H1 (cell line): ENCODE data around the gene BLOC1S4. TPM values are rescaled to one million over a fixed set of nuclear protein-coding genes. Genes with fewer than 3 reads are reported as not detected.

ENCODE experiments used
- CTCF ChIA-PET: fragments of 300-600 bp; sonication (Branson Sonifier 250); formaldehyde crosslinking; loops from one replicate; lab custom pipeline; 2021; ENCODE audit not compliant: partially characterized antibody; lab: Charles Lee
- POLR2A ChIA-PET: fragments of 300-600 bp; sonication (Branson Sonifier 250); formaldehyde crosslinking; loops from one replicate; lab custom pipeline; 2021; ENCODE audit warnings: inconsistent platforms; ENCODE audit not compliant: partially characterized antibody; lab: Charles Lee
- DNase-seq, 2 experiments: peaks; one replicate each; pipeline versions ENCODE4 v3.0.0 to v3.0.0-alpha.2; 2010 to 2022; ENCODE audit warnings: low spot score in 2 of 2, low read depth in 1 of 2, mixed read lengths in 1 of 2
- FAIRE-seq: peaks from 2 replicates; lab custom pipeline; 2011; peaks lifted over from hg19 to GRCh38; lab: Jason Lieb, UNC
- H2AFZ ChIP-seq: 2 replicates; pipeline ENCODE4 v1.8.1; 2012; ENCODE audit warnings: low read length, inconsistent platforms
- H2AK5ac ChIP-seq: 2 replicates; pipeline ENCODE4 v1.6.1; 2013; ENCODE audit warnings: low read depth, low read length
- H2BK120ac ChIP-seq: replicated peaks from 2 replicates; pipeline ENCODE3; 2013; ENCODE audit warnings: low read depth, low read length, inconsistent platforms
- H2BK12ac ChIP-seq: 2 replicates; pipeline ENCODE4 v1.6.1; 2013; ENCODE audit warnings: low read depth, low read length
- H2BK15ac ChIP-seq: 2 replicates; pipeline ENCODE4 v1.6.1; 2013; ENCODE audit warnings: low read length
- H2BK20ac ChIP-seq: 2 replicates; pipeline ENCODE4 v1.6.1; 2013; ENCODE audit warnings: low read length
- H2BK5ac ChIP-seq: 2 replicates; pipeline ENCODE4 v1.6.1; 2013; ENCODE audit warnings: low read depth, low read length
- H3K14ac ChIP-seq: 2 replicates; pipeline ENCODE4 v1.6.1; 2013; ENCODE audit warnings: inconsistent platforms; ENCODE audit not compliant: insufficient read length
- H3K18ac ChIP-seq: 2 replicates; pipeline ENCODE4 v1.6.1; 2013; ENCODE audit warnings: low read length; ENCODE audit errors: extremely low read depth
- H3K23ac ChIP-seq: 2 replicates; pipeline ENCODE4 v1.6.1; 2013; ENCODE audit warnings: inconsistent platforms; ENCODE audit not compliant: insufficient read length
- H3K23me2 ChIP-seq: 2 replicates; pipeline ENCODE4 v1.6.1; 2013; ENCODE audit warnings: low read depth, low read length
- H3K27ac ChIP-seq: 2 replicates; pipeline ENCODE4 v1.6.1; 2011; ENCODE audit warnings: low read depth, low read length, inconsistent platforms
- H3K27me3 ChIP-seq, 4 experiments: replicated peaks in 1 of 4; 1 replicate in 1 of 4; 2 replicates in 3 of 4; pipeline versions ENCODE4 v1.6.1 to v1.8.1; 2011 to 2013; ENCODE audit warnings: low read length in 3 of 4, mild to moderate bottlenecking in 3 of 4, inconsistent platforms in 2 of 4, mixed read lengths in 2 of 4, moderate library complexity in 1 of 4; ENCODE audit not compliant: control insufficient read depth in 3 of 4, insufficient read depth in 3 of 4; ENCODE audit errors: extremely low read depth in 1 of 4
- H3K36me3 ChIP-seq, 4 experiments: 2 replicates each; pipeline versions ENCODE4 v1.6.1 to v1.8.1; 2011 to 2013; ENCODE audit warnings: mild to moderate bottlenecking in 4 of 4, low read length in 3 of 4, moderate library complexity in 2 of 4, control low read depth in 1 of 4, inconsistent platforms in 1 of 4; ENCODE audit not compliant: insufficient read depth in 4 of 4, control insufficient read depth in 2 of 4
- H3K4ac ChIP-seq: replicated peaks from 2 replicates; pipeline ENCODE3; 2013; ENCODE audit warnings: low read length, low read depth, mixed read lengths, inconsistent platforms; ENCODE audit not compliant: insufficient read length
- H3K4me1 ChIP-seq, 4 experiments: replicated peaks in 1 of 4; 1 replicate in 1 of 4; 2 replicates in 3 of 4; pipeline versions ENCODE4 v1.6.1 to v1.8.1; 2011 to 2013; ENCODE audit warnings: low read length in 3 of 4, inconsistent platforms in 2 of 4, mixed read lengths in 1 of 4; ENCODE audit not compliant: insufficient read depth in 4 of 4, control insufficient read depth in 3 of 4
- H3K4me2 ChIP-seq, 2 experiments: 2 replicates each; pipeline versions ENCODE4 v1.6.1 to v1.8.1; 2011 to 2013; ENCODE audit warnings: low read depth in 2 of 2, low read length in 2 of 2, control low read depth in 1 of 2, inconsistent platforms in 1 of 2, mild to moderate bottlenecking in 1 of 2; ENCODE audit not compliant: insufficient read depth in 1 of 2
- H3K4me3 ChIP-seq, 4 experiments: fragments of 200-600, 300-600 bp in 1 of 4; sonication (generic), shearing (Covaris generic), sonication (Bioruptor Twin) in 1 of 4; 2 replicates each; pipeline versions ENCODE4 v1.5.1 to v1.8.1; 2011 to 2016; ENCODE audit warnings: low read length in 4 of 4, low read depth in 3 of 4, control low read depth in 2 of 4, inconsistent platforms in 2 of 4, mild to moderate bottlenecking in 2 of 4, mixed read lengths in 1 of 4, moderate library complexity in 1 of 4; ENCODE audit not compliant: insufficient read depth in 2 of 4; ENCODE audit errors: extremely low read depth in 1 of 4
- H3K56ac ChIP-seq: replicated peaks from 2 replicates; pipeline ENCODE3; 2013; ENCODE audit warnings: low read depth, mild to moderate bottlenecking, mixed read lengths, low read length, inconsistent platforms; ENCODE audit not compliant: insufficient read length
- H3K79me1 ChIP-seq: 2 replicates; pipeline ENCODE4 v1.6.1; 2013; ENCODE audit warnings: low read depth, low read length, control low read depth
- H3K79me2 ChIP-seq, 2 experiments: 2 replicates each; pipeline versions ENCODE4 v1.6.1 to v1.8.1; 2012 to 2013; ENCODE audit warnings: low read length in 2 of 2, mild to moderate bottlenecking in 2 of 2, inconsistent platforms in 1 of 2; ENCODE audit not compliant: insufficient read depth in 2 of 2, control insufficient read depth in 1 of 2
- H3K9ac ChIP-seq, 4 experiments: replicated peaks in 1 of 4; 1 replicate in 1 of 4; 2 replicates in 3 of 4; pipeline versions ENCODE4 v1.6.1 to v1.8.1; 2011 to 2013; ENCODE audit warnings: low read depth in 3 of 4, low read length in 3 of 4, control low read depth in 2 of 4, mild to moderate bottlenecking in 2 of 4, moderate library complexity in 2 of 4, inconsistent platforms in 1 of 4; ENCODE audit errors: extremely low read depth in 1 of 4
- H3K9me3 ChIP-seq, 2 experiments: 2 replicates each; pipeline versions ENCODE4 v1.6.1 to v1.8.1; 2012 to 2013; ENCODE audit warnings: mild to moderate bottlenecking in 2 of 2, moderate library complexity in 2 of 2, control low read depth in 1 of 2, inconsistent platforms in 1 of 2, low read depth in 1 of 2, low read length in 1 of 2, mixed read lengths in 1 of 2; ENCODE audit not compliant: insufficient read depth in 2 of 2
- H4K20me1 ChIP-seq, 2 experiments: replicated peaks in 1 of 2; 2 replicates each; pipeline versions ENCODE3 to v1.8.1; 2011 to 2013; ENCODE audit warnings: inconsistent platforms in 2 of 2, low read length in 2 of 2, mild to moderate bottlenecking in 1 of 2; ENCODE audit not compliant: insufficient read depth in 2 of 2, control insufficient read depth in 1 of 2
- H4K5ac ChIP-seq: 2 replicates; pipeline ENCODE4 v1.6.1; 2013; ENCODE audit warnings: low read length, low read depth, mixed read lengths, inconsistent platforms; ENCODE audit not compliant: insufficient read length
- H4K8ac ChIP-seq: 2 replicates; pipeline ENCODE4 v1.8.0; 2013; ENCODE audit warnings: mild to moderate bottlenecking, moderate library complexity, low read length, inconsistent platforms; ENCODE audit not compliant: insufficient read depth; ENCODE audit errors: extremely low read depth
- H4K91ac ChIP-seq: replicated peaks from 2 replicates; pipeline ENCODE3; 2013; ENCODE audit warnings: low read length, mixed read lengths, inconsistent platforms; ENCODE audit not compliant: insufficient read length
- BACH1 ChIP-seq: IDR thresholded peaks from 2 replicates; pipeline ENCODE4 v1.6.1; 2012; ENCODE audit warnings: low read length, improper control_type of control experiment
- CREB1 ChIP-seq: IDR thresholded peaks from 2 replicates; pipeline ENCODE4 v1.6.1; 2012; ENCODE audit warnings: inconsistent platforms
- EZH2 ChIP-seq: fragments of 200-600 bp; sonication (generic); IDR thresholded peaks from 2 replicates; pipeline ENCODE4 v1.7.1; 2012; ENCODE audit warnings: low read depth, mild to moderate bottlenecking, moderate library complexity, low read length, inconsistent platforms; ENCODE audit not compliant: severe bottlenecking
- FOSL1 ChIP-seq: IDR thresholded peaks from 2 replicates; pipeline ENCODE4 v1.6.1; 2011; ENCODE audit warnings: mild to moderate bottlenecking, low read depth, low read length, moderate library complexity; ENCODE audit not compliant: insufficient read depth
- GABPA ChIP-seq: IDR thresholded peaks from 2 replicates; pipeline ENCODE4 v1.6.1; 2011; ENCODE audit warnings: mild to moderate bottlenecking, low read length, moderate library complexity, borderline replicate concordance; ENCODE audit not compliant: insufficient read depth
- KDM5A ChIP-seq: fragments of 200-600 bp; IDR thresholded peaks from 2 replicates; pipeline ENCODE4 v1.7.1; 2012; ENCODE audit warnings: mild to moderate bottlenecking, low read length, inconsistent platforms, mixed read lengths
- POLR2AphosphoS5 ChIP-seq: IDR thresholded peaks from 2 replicates; pipeline ENCODE4 v1.6.1; 2011; ENCODE audit warnings: low read depth, low read length
- SIN3A ChIP-seq, 2 experiments: IDR thresholded peaks in 1 of 2; conservative IDR thresholded peaks in 1 of 2; 2 replicates each; pipeline ENCODE4 v1.6.1; 2011 to 2012; ENCODE audit warnings: low read length in 2 of 2, improper control_type of control experiment in 1 of 2, low read depth in 1 of 2, mild to moderate bottlenecking in 1 of 2
- SP2 ChIP-seq: IDR thresholded peaks from 2 replicates; pipeline ENCODE4 v1.6.1; 2012; ENCODE audit warnings: mild to moderate bottlenecking, low read length, inconsistent platforms
- SP4 ChIP-seq: IDR thresholded peaks from 2 replicates; pipeline ENCODE4 v1.6.1; 2012; ENCODE audit warnings: low read length, inconsistent platforms
- TAF1 ChIP-seq: IDR thresholded peaks from 2 replicates; pipeline ENCODE4 v1.6.1; 2011; ENCODE audit warnings: mild to moderate bottlenecking, low read depth, low read length
- TAF7 ChIP-seq: optimal IDR thresholded peaks from 2 replicates; pipeline ENCODE3; 2011; ENCODE audit warnings: low read depth, mild to moderate bottlenecking, inconsistent platforms, low read length, moderate library complexity, borderline replicate concordance
- TCF12 ChIP-seq: IDR thresholded peaks from 2 replicates; pipeline ENCODE4 v1.6.1; 2011; ENCODE audit warnings: low read depth, mild to moderate bottlenecking, low read length
- WGBS, 2 experiments: shearing (Covaris generic) in 1 of 2; methylation state at CpG; one replicate each; pipeline versions ENCODE4 v1.1.6 to v1.1.7; 2013 to 2015; ENCODE audit warnings: low lambda C conversion rate in 2 of 2, mixed read lengths in 2 of 2, inconsistent platforms in 1 of 2, low coverage in 1 of 2, missing lambda C conversion rate in 1 of 2; ENCODE audit not compliant: insufficient replicate concordance in 2 of 2, insufficient coverage in 1 of 2, insufficient read length in 1 of 2; ENCODE audit errors: extremely low coverage in 1 of 2, missing lambda C conversion rate in 1 of 2; 5-methylcytosine and 5-hydroxymethylcytosine counted together
- polyA plus RNA-seq, 7 experiments: library from polyadenylated mRNA; depleted of rRNA in 3 of 7; stranded (reverse) in 5 of 7; unstranded in 2 of 7; fragments of >200 nt in 5 of 7; fragments of 200-250 nt in 2 of 7; gene quantifications; 1 replicate in 5 of 7; 2 replicates in 1 of 7; 4 replicates in 1 of 7; pipeline versions ENCODE4 v1.2.1 to v1.2.3, GENCODE V29; 2011 to 2013; ENCODE audit warnings: missing spikeins in 2 of 7, mixed read lengths in 2 of 7
- total RNA-seq: library from RNA; stranded (reverse); fragmentation: NEBNext Ultra II Directional; extraction: Animal tissue kit (Norgen Biotek cat#: 25700); gene quantifications from 2 replicates; pipeline ENCODE4 v1.2.1, GENCODE V29; 2021

The BLOC1S4 gene
- total and polyA plus RNA-seq, 2 of the 8 experiments (the other 6 are each of a cell fraction or from before 2014, with no cell fraction given), result 19.1 to 27.8 TPM

- Histone ChIP-seq H3K9me3 (peaks cover 0 to 2% of the 10 kb centered on the region in 2 experiments; a peak in 2 of 4 replicates), H4K5ac (no peak overlapping the region), H3K9ac (no peak overlapping the region), H3K18ac (no peak overlapping the region), H4K91ac (no peak overlapping the region), H3K79me1 (no peaks in the 10 kb centered on the region), H2BK12ac (no peak overlapping the region), H2BK120ac (no peak overlapping the region), H3K4me1 (peaks cover 0 to 6% (median 0%) of the 10 kb centered on the region in 4 experiments; a peak in 2 of 7 replicates), H3K4ac (no peak overlapping the region), H3K36me3 (no peaks in the 10 kb centered on the region), H3K4me3 (no peak overlapping the region), H4K8ac (no peak overlapping the region), H3K4me2 (no peak overlapping the region), H3K27ac (no peak overlapping the region), H2BK20ac (no peak overlapping the region), H3K14ac (no peak overlapping the region), H3K23me2 (no peaks in the 10 kb centered on the region), H4K20me1 (no peaks in the 10 kb centered on the region), H3K27me3 (no peaks in the 10 kb centered on the region), H2BK15ac (no peak overlapping the region), H3K79me2 (no peaks in the 10 kb centered on the region), H2AK5ac (no peak overlapping the region), H2AFZ (no peak overlapping the region), H2BK5ac (no peak overlapping the region), H3K56ac (no peak overlapping the region), H3K23ac (no peak overlapping the region)
- FAIRE-seq, result no peak
- 75% methylated on average over 18 of the region's 18 CpGs; no CpG with 5 or more reads in 1 of the 2 experiments for WGBS, 2 experiments
- ChIA-PET POLR2A (interaction anchor here (0.7 kb wide), 1 partner anchor 259 kb away, joined by 3 read pairs; no protein-coding TSS in a partner anchor), CTCF (interaction anchor here (0.7 kb wide), 1 partner anchor 10 kb away, joined by 3 read pairs; no protein-coding TSS in a partner anchor)
- no peak for DNase-seq
- TF ChIP-seq TCF12 (no peak), GABPA (no peak), FOSL1 (no peak), SIN3A (conservative IDR thresholded peaks at IDR 0.05 in 1 of 2, IDR thresholded peaks at IDR 0.05 in 1 of 2; ENCODE audit: low read depth in 1 of 2, low read length in 2 of 2) (no peak), KDM5A (no peak), EZH2 (no peak), TAF1 (no peak), BACH1 (no peak), TAF7 (no peak), SP4 (no peak), CREB1 (no peak), SP2 (no peak), POLR2AphosphoS5 (no peak)
Measured at GRCh38 chr4:6751611-6752485, 35.9 kb downstream of the BLOC1S4 start.
